Tibial nerve (tissue), 4 donors: ENCODE measurements around the gene OR4D1. TPM values are rescaled to one million over a fixed set of nuclear protein-coding genes. Genes with fewer than 3 reads are reported as not detected.
"Not testable (repeated sequence)": the region's sequence is repeated elsewhere in the genome, so short reads cannot be mapped to it uniquely, and the experiment has no call there.

Experiments used
- DNase-seq, 2 donors: peaks; one replicate each; pipeline ENCODE4 v3.0.0-alpha.2; 2019; ENCODE audit warnings: low spot score in 2 of 2
- H3K27ac ChIP-seq, 4 donors: fragments of 200-600 bp; sonication (generic) in 3 of 4; one replicate each; pipeline ENCODE4 v1.5.1; 2017 to 2019; ENCODE audit warnings: mild to moderate bottlenecking in 1 of 4
- H3K27me3 ChIP-seq, 2 donors: fragments of 200-600 bp; sonication (generic) in 1 of 2; one replicate each; pipeline versions ENCODE4 v1.5.1 to v1.6.0; 2017 to 2019
- H3K36me3 ChIP-seq, 3 donors: fragments of 200-600 bp; sonication (generic); one replicate each; pipeline ENCODE4 v1.5.1; 2018 to 2019
- H3K4me1 ChIP-seq, 4 donors: fragments of 200-600 bp; sonication (generic) in 3 of 4; one replicate each; pipeline ENCODE4 v1.5.1; 2017 to 2019
- H3K4me3 ChIP-seq, 4 donors: fragments of 200-600 bp; sonication (generic) in 3 of 4; one replicate each; pipeline ENCODE4 v1.5.1; 2017 to 2019; ENCODE audit warnings: mild to moderate bottlenecking in 1 of 4, moderate library complexity in 1 of 4
- H3K9me3 ChIP-seq, 4 donors: fragments of 200-600 bp; sonication (generic) in 3 of 4; one replicate each; pipeline ENCODE4 v1.5.1; 2017 to 2019
- CTCF ChIP-seq, 5 experiments: fragments of 200-600 bp in 3 of 5; fragments of 450-650 bp in 2 of 5; sonication (generic) in 3 of 5; IDR thresholded peaks; one replicate each; pipeline ENCODE4 v1.5.1; 2016 to 2019; ENCODE audit warnings: antibody characterized with exemption in 5 of 5, mild to moderate bottlenecking in 3 of 5, moderate library complexity in 2 of 5
- EP300 ChIP-seq, 2 donors: sonication (generic); formaldehyde crosslinking; IDR thresholded peaks; one replicate each; pipeline ENCODE4 v1.6.1; 2017; ENCODE audit warnings: antibody characterized with exemption in 2 of 2, mild to moderate bottlenecking in 1 of 2
- POLR2A ChIP-seq, 2 donors: fragments of 450-650 bp; IDR thresholded peaks; one replicate each; pipeline ENCODE4 v1.6.1; 2017; ENCODE audit warnings: antibody characterized with exemption in 2 of 2, mild to moderate bottlenecking in 2 of 2, moderate library complexity in 2 of 2
- WGBS, 2 donors: methylation state at CpG; one replicate each; pipeline ENCODE4 v1.1.5; 2018; 5-methylcytosine and 5-hydroxymethylcytosine counted together
- total RNA-seq, 4 donors: library from RNA; depleted of rRNA; stranded (reverse); fragments of >200 nt; gene quantifications; one replicate each; pipeline ENCODE4 v1.1.0, GENCODE V29; 2016

The OR4D1 gene
- total RNA-seq, 4 donors from 2014 or later = not detected

GRCh38 chr17:58141505-58141904, 6.7 kb upstream of the OR4D1 start:
- Histone ChIP-seq H3K4me3 (no peak overlapping the region), H3K9me3 (peaks cover 0 to 39% (median 5%) of the 10 kb centered on the region in 4 donors), H3K27ac (no peak overlapping the region), H3K4me1 (no peaks in the 10 kb centered on the region), H3K36me3 (no peaks in the 10 kb centered on the region), H3K27me3 (peaks cover 0 to 7% of the 10 kb centered on the region in 2 donors)
- no peak for TF ChIP-seq CTCF (IDR thresholded peaks at IDR 0.05)
- TF ChIP-seq POLR2A (IDR thresholded peaks at IDR 0.05) = no peak
- no peak for TF ChIP-seq EP300 (IDR thresholded peaks at IDR 0.05)
- DNase-seq = no peak
- WGBS, 2 donors = 80 to 88% methylated on average over 5 of the region's 5 CpGs

DNA sequence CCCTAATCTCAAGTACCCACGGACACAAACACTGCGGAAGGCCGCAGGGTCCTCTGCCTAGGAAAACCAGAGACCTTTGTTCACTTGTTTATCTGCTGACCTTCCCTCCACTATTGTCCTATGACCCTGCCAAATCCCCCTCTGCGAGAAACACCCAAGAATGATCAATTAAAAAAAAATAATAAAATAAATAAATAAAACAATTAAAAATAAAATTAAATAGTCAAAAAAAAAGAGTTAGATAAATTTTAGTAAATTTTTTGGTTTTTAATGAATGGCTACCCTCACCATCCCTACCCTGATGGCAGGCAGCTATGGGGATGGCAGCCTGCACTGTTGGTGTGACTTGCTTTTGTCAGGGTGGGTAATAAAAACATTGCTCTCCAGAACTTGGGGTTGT, 4.8 kb upstream of the OR4D1 start:
- H3K27ac ChIP-seq, H3K36me3 ChIP-seq, H3K27me3 ChIP-seq, H3K4me1 ChIP-seq, DNase-seq, H3K4me3 ChIP-seq: not testable (repeated sequence)
- H3K9me3 ChIP-seq = peaks cover 0 to 38% (median 5%) of the 10 kb centered on the region in 4 donors
- 80 to 83% methylated on average over 4 of the region's 4 CpGs for WGBS, 2 donors

DNA sequence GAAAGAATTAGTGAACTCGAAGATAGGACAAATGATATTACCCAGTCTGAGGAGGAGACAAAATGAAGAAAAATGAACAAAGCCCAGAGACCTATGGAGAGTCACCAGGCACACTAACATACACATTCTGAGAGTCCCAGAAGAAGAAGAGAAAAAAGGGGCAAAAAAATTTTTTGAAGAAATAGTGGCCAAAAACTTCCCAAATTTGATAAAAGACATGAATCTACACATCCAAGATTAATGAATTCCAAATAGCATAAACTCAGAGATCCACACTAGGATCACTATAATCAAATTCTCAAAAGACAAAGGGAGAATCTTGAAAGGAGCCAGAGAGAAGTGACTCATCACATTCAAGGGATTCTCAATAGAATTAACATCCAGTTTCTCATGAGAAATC, 3.4 kb upstream of the OR4D1 start:
- no peak overlapping the region for H3K4me3 ChIP-seq
- no peaks in the 10 kb centered on the region for H3K36me3 ChIP-seq
- H3K4me1 ChIP-seq = no peaks in the 10 kb centered on the region
- no peak overlapping the region for H3K27ac ChIP-seq
- peaks cover 0 to 38% (median 5%) of the 10 kb centered on the region in 4 donors for H3K9me3 ChIP-seq
- TF ChIP-seq CTCF (IDR thresholded peaks at IDR 0.05) (no peak), EP300 (IDR thresholded peaks at IDR 0.05) (no peak), POLR2A (IDR thresholded peaks at IDR 0.05) (no peak)
- H3K27me3 ChIP-seq = peaks cover 0 to 7% of the 10 kb centered on the region in 2 donors
- no peak for DNase-seq
- WGBS, 2 donors = 85 to 89% methylated on average over 1 of the region's 1 CpG

DNA sequence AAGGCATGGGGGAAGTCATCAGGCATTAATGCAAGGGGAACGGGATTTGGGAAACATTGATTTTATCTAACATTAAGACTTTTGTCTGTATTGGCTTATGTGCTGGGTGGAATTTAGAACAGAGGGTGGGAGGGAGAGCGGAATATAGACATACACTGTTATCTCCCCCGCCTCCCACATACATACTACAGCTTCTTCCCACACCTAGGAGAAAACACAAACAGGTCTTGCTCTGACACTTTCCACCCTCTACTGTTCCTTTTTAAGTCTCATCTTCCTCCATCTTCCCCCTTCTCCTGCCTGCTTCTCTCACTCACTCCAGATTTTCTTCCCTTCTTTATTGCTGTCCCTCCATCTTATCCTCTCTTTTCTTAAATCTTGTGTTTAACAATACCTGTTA, 425 bp downstream of the OR4D1 start:
- no peak for TF ChIP-seq CTCF (IDR thresholded peaks at IDR 0.05)
- no peak overlapping the region for H3K27ac ChIP-seq
- peaks cover 0 to 14% of the 10 kb centered on the region in 2 donors for H3K27me3 ChIP-seq
- 77 to 80% methylated on average over 3 of the region's 3 CpGs for WGBS, 2 donors
- no peaks in the 10 kb centered on the region for H3K4me1 ChIP-seq
- DNase-seq = no peak
- H3K36me3 ChIP-seq = no peaks in the 10 kb centered on the region
- H3K4me3 ChIP-seq = no peak overlapping the region
- peaks cover 0 to 36% (median 5%) of the 10 kb centered on the region in 4 donors for H3K9me3 ChIP-seq

GRCh38 chr17:58150394-58150793, 2.2 kb downstream of the OR4D1 start:
- Histone ChIP-seq H3K4me1 (no peaks in the 10 kb centered on the region), H3K4me3 (no peak overlapping the region), H3K9me3 (peaks cover 0 to 18% (median 2%) of the 10 kb centered on the region in 4 donors), H3K36me3 (no peaks in the 10 kb centered on the region), H3K27ac (no peak overlapping the region), H3K27me3 (peaks cover 0 to 17% of the 10 kb centered on the region in 2 donors)
- TF ChIP-seq POLR2A (IDR thresholded peaks at IDR 0.05) (no peak), EP300 (IDR thresholded peaks at IDR 0.05) (no peak), CTCF (IDR thresholded peaks at IDR 0.05) (no peak)
- WGBS, 2 donors = 55 to 56% methylated on average over 6 of the region's 6 CpGs
- no peak for DNase-seq

GRCh38 chr17:58153046-58153445, 4.9 kb downstream of the OR4D1 start:
- 52 to 63% methylated on average over 2 of the region's 2 CpGs for WGBS, 2 donors
- Histone ChIP-seq H3K27ac (no peak overlapping the region), H3K4me1 (peaks cover 0 to 7% (median 0%) of the 10 kb centered on the region in 4 donors), H3K36me3 (no peaks in the 10 kb centered on the region), H3K9me3 (no peaks in the 10 kb centered on the region), H3K27me3 (peaks cover 0 to 44% of the 10 kb centered on the region in 2 donors), H3K4me3 (no peak overlapping the region)
- no peak for TF ChIP-seq CTCF (IDR thresholded peaks at IDR 0.05)
- no peak for TF ChIP-seq EP300 (IDR thresholded peaks at IDR 0.05)
- TF ChIP-seq POLR2A (IDR thresholded peaks at IDR 0.05) = no peak
- no peak for DNase-seq
